Panc1 (cell line): ENCODE results near the gene GCK. TPM values are rescaled to one million over a fixed set of nuclear protein-coding genes. Genes with fewer than 3 reads are reported as not detected.

Source experiments
- ATAC-seq: fragments of 200-7000 bp; cut with Tn5 transposase; 2 replicates; pipeline ENCODE4 v1.9.1; 2020; ENCODE audit warnings: mild to moderate bottlenecking, moderate library complexity
- BruUV-seq: library from RNA; stranded (reverse); fragments of 400-500 nt; replicated peaks from 2 replicates; lab custom pipeline; 2021; lab: Mats Ljungman, UMichigan
- CTCF ChIA-PET: fragments of 300-600 bp; sonication (Branson Sonifier 250); formaldehyde crosslinking; loops from one replicate; lab custom pipeline; 2022; ENCODE audit warnings: antibody characterized with exemption; lab: Charles Lee
- POLR2A ChIA-PET: fragments of 300-600 bp; sonication (Branson Sonifier 250); formaldehyde crosslinking; loops from one replicate; lab custom pipeline; 2022; ENCODE audit warnings: antibody characterized with exemption; lab: Charles Lee
- DNase-seq: peaks from one replicate; pipeline ENCODE4 v3.0.0-alpha.2; 2010; ENCODE audit warnings: low read depth, low spot score
- H3K27ac ChIP-seq: 2 replicates; pipeline ENCODE4 v1.5.1; 2011; ENCODE audit warnings: mild to moderate bottlenecking, low read length, inconsistent platforms
- H3K27me3 ChIP-seq: fragments of 200-500 bp; sonication (Bioruptor generic); 2 replicates; pipeline ENCODE4 v1.6.0; 2014; ENCODE audit warnings: low read length, inconsistent platforms; ENCODE audit not compliant: control insufficient read depth, insufficient read depth
- H3K36me3 ChIP-seq: fragments of 200-500 bp; sonication (Bioruptor generic); 2 replicates; pipeline ENCODE4 v1.5.1; 2014; ENCODE audit warnings: inconsistent platforms, mild to moderate bottlenecking, low read length, moderate library complexity; ENCODE audit not compliant: control insufficient read depth, insufficient read depth
- H3K4me1 ChIP-seq: 2 replicates; pipeline ENCODE4 v1.5.1; 2011; ENCODE audit warnings: inconsistent platforms, mild to moderate bottlenecking, low read length, moderate library complexity; ENCODE audit not compliant: control insufficient read depth, insufficient read depth
- H3K4me3 ChIP-seq, 2 experiments: 2 replicates each; pipeline ENCODE4 v1.5.1; 2011 to 2012; ENCODE audit warnings: low read depth in 2 of 2, low read length in 2 of 2, mild to moderate bottlenecking in 2 of 2, inconsistent platforms in 1 of 2, moderate library complexity in 1 of 2
- H3K9me3 ChIP-seq: fragments of 200-500 bp; sonication (Bioruptor generic); 2 replicates; pipeline ENCODE4 v1.5.1; 2014; ENCODE audit warnings: low read depth, mild to moderate bottlenecking, inconsistent platforms, low read length, moderate library complexity; ENCODE audit not compliant: control insufficient read depth, insufficient read depth
- POLR2AphosphoS5 ChIP-seq: IDR thresholded peaks from 2 replicates; pipeline ENCODE4 v1.6.1; 2012; ENCODE audit warnings: mild to moderate bottlenecking, low read depth, low read length, moderate library complexity
- REST ChIP-seq, 2 experiments: IDR thresholded peaks; 2 replicates each; pipeline ENCODE4 v1.6.1; 2011 to 2012; ENCODE audit warnings: low read depth in 2 of 2, control low read depth in 1 of 2, low read length in 1 of 2, mild to moderate bottlenecking in 1 of 2, moderate library complexity in 1 of 2; ENCODE audit not compliant: insufficient read depth in 1 of 2
- SIN3A ChIP-seq: IDR thresholded peaks from 2 replicates; pipeline ENCODE4 v1.6.1; 2012; ENCODE audit warnings: low read depth, mild to moderate bottlenecking, low read length, moderate library complexity, borderline replicate concordance; ENCODE audit not compliant: insufficient read depth
- TCF7L2 ChIP-seq: IDR thresholded peaks from 2 replicates; pipeline ENCODE4 v1.6.1; 2011; ENCODE audit warnings: mild to moderate bottlenecking, low read depth, low read length, inconsistent platforms
- in situ Hi-C: cut with HindIII; loops from 2 replicates; pipeline ENCODE4 v1.10.0; 2016; ENCODE audit warnings: low sequenced_read_pairs, low pct_unique_long_range_greater_than_20kb
- intact Hi-C: fragments of 100-400 bp; cut with micrococcal nuclease; formaldehyde crosslinking; loops from one replicate; pipeline ENCODE4 v1.10.0; 2022; ENCODE audit not compliant: unreplicated experiment
- total RNA-seq: library from RNA; stranded (reverse); gene quantifications from one replicate; pipeline ENCODE4 v1.2.1, GENCODE V29; 2021; ENCODE audit not compliant: unreplicated experiment
- TF ChIP-seq, protein P1 (sequence below): fragments of 450-650 bp; IDR thresholded peaks from 2 replicates; pipeline ENCODE4 v1.5.1; 2017; ENCODE audit warnings: mild to moderate bottlenecking

GCK gene
- total RNA-seq, 1 experiment from 2014 or later: 0.36 TPM

GRCh38 chr7:44140341-44140740 is 48.9 kb downstream of the GCK start:
- DNase-seq (no peak), ATAC-seq (no peak)
- TF ChIP-seq SIN3A (no peak), TCF7L2 (no peak), POLR2AphosphoS5 (no peak)
- in situ Hi-C loops (no loop called here), intact Hi-C loops (no loop called here)
- Histone ChIP-seq H3K27me3 (no peaks in the 10 kb centered on the region), H3K4me1 (no peaks in the 10 kb centered on the region), H3K36me3 (no peaks in the 10 kb centered on the region), H3K4me3 (no peak overlapping the region), H3K27ac (no peak overlapping the region), H3K9me3 (no peaks in the 10 kb centered on the region)
- CTCF ChIA-PET: no interaction called here
- POLR2A ChIA-PET: interaction anchor here (0.5 kb wide), 1 partner anchor 41 kb away, joined by 9 read pairs; no protein-coding TSS in a partner anchor
- BruUV-seq: no TSS peak

GRCh38 chr7:44139311-44140010 is 49.8 kb downstream of the GCK start:
- Histone ChIP-seq H3K4me1 (no peaks in the 10 kb centered on the region), H3K36me3 (no peaks in the 10 kb centered on the region), H3K27ac (no peak overlapping the region), H3K27me3 (no peaks in the 10 kb centered on the region), H3K4me3 (no peak overlapping the region), H3K9me3 (no peaks in the 10 kb centered on the region)
- in situ Hi-C loops: no loop called here
- ATAC-seq (no peak), DNase-seq (no peak)
- BruUV-seq: no TSS peak
- POLR2A ChIA-PET: no interaction called here
- TF ChIP-seq REST (IDR thresholded peaks at IDR 0.05; ENCODE audit: insufficient read depth in 1 of 2, low read depth in 2 of 2, low read length in 1 of 2): no peak
- TF ChIP-seq SIN3A: no peak
- no peak for TF ChIP-seq TCF7L2
- TF ChIP-seq, protein P1, sequence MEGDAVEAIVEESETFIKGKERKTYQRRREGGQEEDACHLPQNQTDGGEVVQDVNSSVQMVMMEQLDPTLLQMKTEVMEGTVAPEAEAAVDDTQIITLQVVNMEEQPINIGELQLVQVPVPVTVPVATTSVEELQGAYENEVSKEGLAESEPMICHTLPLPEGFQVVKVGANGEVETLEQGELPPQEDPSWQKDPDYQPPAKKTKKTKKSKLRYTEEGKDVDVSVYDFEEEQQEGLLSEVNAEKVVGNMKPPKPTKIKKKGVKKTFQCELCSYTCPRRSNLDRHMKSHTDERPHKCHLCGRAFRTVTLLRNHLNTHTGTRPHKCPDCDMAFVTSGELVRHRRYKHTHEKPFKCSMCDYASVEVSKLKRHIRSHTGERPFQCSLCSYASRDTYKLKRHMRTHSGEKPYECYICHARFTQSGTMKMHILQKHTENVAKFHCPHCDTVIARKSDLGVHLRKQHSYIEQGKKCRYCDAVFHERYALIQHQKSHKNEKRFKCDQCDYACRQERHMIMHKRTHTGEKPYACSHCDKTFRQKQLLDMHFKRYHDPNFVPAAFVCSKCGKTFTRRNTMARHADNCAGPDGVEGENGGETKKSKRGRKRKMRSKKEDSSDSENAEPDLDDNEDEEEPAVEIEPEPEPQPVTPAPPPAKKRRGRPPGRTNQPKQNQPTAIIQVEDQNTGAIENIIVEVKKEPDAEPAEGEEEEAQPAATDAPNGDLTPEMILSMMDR: no peak
- TF ChIP-seq POLR2AphosphoS5: no peak
- CTCF ChIA-PET: no interaction called here
- intact Hi-C loops: no loop called here

- intact Hi-C loops (no loop called here), in situ Hi-C loops (no loop called here)
- ChIA-PET CTCF (no interaction called here), POLR2A (no interaction called here)
- Histone ChIP-seq H3K27ac (no peak overlapping the region), H3K4me3 (no peak overlapping the region), H3K4me1 (no peaks in the 10 kb centered on the region), H3K36me3 (no peaks in the 10 kb centered on the region), H3K9me3 (no peaks in the 10 kb centered on the region), H3K27me3 (no peaks in the 10 kb centered on the region)
- no peak for ATAC-seq
- BruUV-seq: no TSS peak
- TF ChIP-seq REST (IDR thresholded peaks at IDR 0.05; ENCODE audit: insufficient read depth in 1 of 2, low read depth in 2 of 2, low read length in 1 of 2) (no peak), SIN3A (no peak), POLR2AphosphoS5 (no peak)
- TF ChIP-seq, protein P1: no peak
- DNase-seq: no peak
Measured at GRCh38 chr7:44138698-44139097, 50.5 kb downstream of the GCK start.
